Astrocyte (in vitro differentiated cells and primary cell): ENCODE results near the gene NOL4L. TPM values are rescaled to one million over a fixed set of nuclear protein-coding genes. Genes with fewer than 3 reads are reported as not detected.

Experiments used
- DNase-seq: peaks from one replicate; pipeline ENCODE4 v3.0.0-alpha.2; 2010; ENCODE audit warnings: low read depth
- FAIRE-seq: peaks from 2 replicates; lab custom pipeline; 2011; peaks lifted over from hg19 to GRCh38; lab: Jason Lieb, UNC
- H2AFZ ChIP-seq: 2 replicates; pipeline ENCODE4 v1.6.0; 2012; ENCODE audit warnings: low read depth, low read length, inconsistent platforms
- H3K27ac ChIP-seq: 2 replicates; pipeline ENCODE4 v1.5.1; 2011; ENCODE audit warnings: low read depth, low read length, inconsistent platforms
- H3K27me3 ChIP-seq: 2 replicates; pipeline ENCODE4 v1.6.0; 2011; ENCODE audit warnings: low read length, inconsistent platforms; ENCODE audit not compliant: insufficient read depth
- H3K36me3 ChIP-seq: 2 replicates; pipeline ENCODE4 v1.5.1; 2011; ENCODE audit warnings: low read length, inconsistent platforms; ENCODE audit not compliant: insufficient read depth
- H3K4me1 ChIP-seq: 2 replicates; pipeline ENCODE4 v1.5.1; 2011; ENCODE audit warnings: low read length, inconsistent platforms; ENCODE audit not compliant: insufficient read depth
- H3K4me2 ChIP-seq: 2 replicates; pipeline ENCODE4 v1.6.0; 2012; ENCODE audit warnings: low read length, inconsistent platforms
- H3K4me3 ChIP-seq: 2 replicates; pipeline ENCODE4 v1.5.1; 2011; ENCODE audit warnings: low read depth, mild to moderate bottlenecking, low read length, inconsistent platforms; ENCODE audit not compliant: insufficient read depth
- H3K79me2 ChIP-seq: 2 replicates; pipeline ENCODE4 v1.6.0; 2012; ENCODE audit warnings: mild to moderate bottlenecking, low read length, inconsistent platforms; ENCODE audit not compliant: insufficient read depth
- H3K9ac ChIP-seq: 2 replicates; pipeline ENCODE4 v1.6.0; 2012; ENCODE audit warnings: mild to moderate bottlenecking, low read length, inconsistent platforms
- H3K9me3 ChIP-seq: 2 replicates; pipeline ENCODE4 v1.5.1; 2012; ENCODE audit warnings: low read depth, mild to moderate bottlenecking, low read length, inconsistent platforms; ENCODE audit not compliant: insufficient read depth
- H4K20me1 ChIP-seq: 2 replicates; pipeline ENCODE4 v1.6.0; 2012; ENCODE audit warnings: low read length, inconsistent platforms; ENCODE audit not compliant: insufficient read depth
- H3K27ac Mint-ChIP-seq: one replicate; pipeline ENCODE4 v1.8.0; 2021; ENCODE audit warnings: mild to moderate bottlenecking, mixed read lengths; ENCODE audit not compliant: unreplicated experiment
- H3K27me3 Mint-ChIP-seq: one replicate; pipeline ENCODE4 v1.8.0; 2021; ENCODE audit warnings: low read depth, mixed read lengths; ENCODE audit not compliant: unreplicated experiment
- H3K36me3 Mint-ChIP-seq: one replicate; pipeline ENCODE4 v1.8.0; 2021; ENCODE audit warnings: low read depth, mixed read lengths; ENCODE audit not compliant: unreplicated experiment
- H3K4me1 Mint-ChIP-seq: one replicate; pipeline ENCODE4 v1.8.0; 2021; ENCODE audit warnings: low read depth, mixed read lengths; ENCODE audit not compliant: unreplicated experiment
- H3K4me3 Mint-ChIP-seq: one replicate; pipeline ENCODE4 v1.8.0; 2021; ENCODE audit warnings: mild to moderate bottlenecking, moderate library complexity, mixed read lengths; ENCODE audit not compliant: unreplicated experiment
- H3K9me3 Mint-ChIP-seq: one replicate; pipeline ENCODE4 v1.8.0; 2021; ENCODE audit warnings: mild to moderate bottlenecking, mixed read lengths; ENCODE audit not compliant: unreplicated experiment
- CTCF ChIP-seq: IDR thresholded peaks from 2 replicates; pipeline ENCODE4 v1.5.1; 2011; ENCODE audit warnings: low read depth, mild to moderate bottlenecking, inconsistent platforms, low read length, moderate library complexity; ENCODE audit not compliant: insufficient read depth
- EZH2 ChIP-seq: IDR thresholded peaks from 2 replicates; pipeline ENCODE4 v1.6.1; 2012; ENCODE audit warnings: mild to moderate bottlenecking, low read length, inconsistent platforms; ENCODE audit not compliant: insufficient read depth
- total RNA-seq: library from RNA; stranded (reverse); gene quantifications from 2 replicates; pipeline ENCODE4 v1.2.1, GENCODE V29; 2021

NOL4L gene
- total RNA-seq, 1 donor from 2014 or later, result 35.5 TPM

DNA sequence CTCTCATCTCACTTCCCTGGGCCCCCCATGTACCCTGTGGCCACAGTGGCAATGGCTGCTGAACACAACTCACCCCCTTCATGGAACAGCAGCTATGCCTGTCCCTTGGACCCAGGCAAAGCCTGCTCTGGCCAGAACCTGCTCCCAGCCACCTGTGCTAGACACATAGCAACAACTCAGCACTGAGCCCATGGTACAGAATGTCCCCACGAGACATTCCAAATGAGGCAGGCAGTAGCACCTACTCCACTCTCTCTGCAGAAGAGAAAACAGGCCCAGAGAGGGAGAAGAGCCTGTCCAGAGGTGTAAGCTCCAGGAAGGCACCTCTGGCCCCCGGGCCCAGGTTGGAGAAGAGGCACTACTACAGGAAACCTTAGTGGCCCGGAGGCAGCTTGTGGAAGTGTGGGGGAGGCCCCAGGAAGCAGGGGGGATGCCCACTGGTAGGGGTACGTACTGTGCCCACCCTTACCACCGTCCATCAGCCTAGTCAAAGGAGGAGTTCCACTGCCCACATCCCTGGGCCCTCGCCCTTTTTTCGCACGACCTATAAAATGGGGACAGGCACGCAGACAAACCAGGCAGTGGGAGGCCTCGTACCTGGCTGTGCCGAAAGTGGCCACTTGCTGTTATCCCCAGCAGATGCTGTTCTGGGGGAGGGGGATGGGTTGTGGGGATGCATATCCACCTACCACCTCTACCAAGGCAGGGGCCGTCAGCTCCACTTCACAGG is 129.8 kb downstream of the NOL4L start:
- Histone ChIP-seq H4K20me1 (peaks cover 84% of the 10 kb centered on the region), H3K36me3 (peaks cover 9% of the 10 kb centered on the region), H3K4me3 (no peak overlapping the region), H3K9me3 (no peaks in the 10 kb centered on the region), H3K27me3 (no peaks in the 10 kb centered on the region), H3K79me2 (peaks cover 61% of the 10 kb centered on the region), H3K9ac (no peak overlapping the region), H3K27ac (no peak overlapping the region), H3K4me1 (peaks cover 16% of the 10 kb centered on the region), H3K4me2 (no peak overlapping the region), H2AFZ (no peak overlapping the region)
- Mint-ChIP-seq H3K4me3 (peak overlapping the region; percentile 45), H3K27me3 (no peaks in the 10 kb centered on the region), H3K36me3 (peaks cover 4% of the 10 kb centered on the region), H3K27ac (peak overlapping the region; percentile 53), H3K4me1 (peaks cover 10% of the 10 kb centered on the region), H3K9me3 (no peaks in the 10 kb centered on the region)
- TF ChIP-seq CTCF, result no peak
- TF ChIP-seq EZH2, result no peak
- FAIRE-seq, result no peak
- no peak for DNase-seq

- FAIRE-seq, result no peak
- Histone ChIP-seq H3K79me2 (peaks cover 53% of the 10 kb centered on the region), H3K36me3 (peaks cover 14% of the 10 kb centered on the region), H3K4me3 (no peak overlapping the region), H3K27me3 (no peaks in the 10 kb centered on the region), H4K20me1 (peaks cover 84% of the 10 kb centered on the region), H3K27ac (no peak overlapping the region), H3K9ac (no peak overlapping the region), H2AFZ (no peak overlapping the region), H3K4me1 (peaks cover 16% of the 10 kb centered on the region), H3K9me3 (no peaks in the 10 kb centered on the region), H3K4me2 (no peak overlapping the region)
- no peak overlapping the region for H3K4me3 Mint-ChIP-seq
- no peaks in the 10 kb centered on the region for H3K27me3 Mint-ChIP-seq
- TF ChIP-seq EZH2 (no peak), CTCF (no peak)
- DNase-seq, result no peak
- no peak overlapping the region for H3K27ac Mint-ChIP-seq
- peaks cover 13% of the 10 kb centered on the region for H3K4me1 Mint-ChIP-seq
- peaks cover 11% of the 10 kb centered on the region for H3K36me3 Mint-ChIP-seq
- no peaks in the 10 kb centered on the region for H3K9me3 Mint-ChIP-seq
Measured at GRCh38 chr20:32454164-32455145, 130.7 kb downstream of the NOL4L start.
